ENCODE measurements around the gene TMEM266. TPM values are rescaled to one million over a fixed set of nuclear protein-coding genes. Genes with fewer than 3 reads are reported as not detected.
A peak's percentile ranks its signal among the peaks of the same experiment; 100 is the strongest.
"Not testable (repeated sequence)": the region's sequence is repeated elsewhere in the genome, so short reads cannot be mapped to it uniquely, and the experiment has no call there.

Gene TMEM266, protein sequence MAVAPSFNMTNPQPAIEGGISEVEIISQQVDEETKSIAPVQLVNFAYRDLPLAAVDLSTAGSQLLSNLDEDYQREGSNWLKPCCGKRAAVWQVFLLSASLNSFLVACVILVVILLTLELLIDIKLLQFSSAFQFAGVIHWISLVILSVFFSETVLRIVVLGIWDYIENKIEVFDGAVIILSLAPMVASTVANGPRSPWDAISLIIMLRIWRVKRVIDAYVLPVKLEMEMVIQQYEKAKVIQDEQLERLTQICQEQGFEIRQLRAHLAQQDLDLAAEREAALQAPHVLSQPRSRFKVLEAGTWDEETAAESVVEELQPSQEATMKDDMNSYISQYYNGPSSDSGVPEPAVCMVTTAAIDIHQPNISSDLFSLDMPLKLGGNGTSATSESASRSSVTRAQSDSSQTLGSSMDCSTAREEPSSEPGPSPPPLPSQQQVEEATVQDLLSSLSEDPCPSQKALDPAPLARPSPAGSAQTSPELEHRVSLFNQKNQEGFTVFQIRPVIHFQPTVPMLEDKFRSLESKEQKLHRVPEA
- total RNA-seq (under 1 TPM in 1 of 5 donors, not detected in 4; 0.16 TPM), total RNA-seq (0 to 0.38 (median 0.06) reads per million in 29 experiments)
- total RNA-seq (2013) = not detected

DNA sequence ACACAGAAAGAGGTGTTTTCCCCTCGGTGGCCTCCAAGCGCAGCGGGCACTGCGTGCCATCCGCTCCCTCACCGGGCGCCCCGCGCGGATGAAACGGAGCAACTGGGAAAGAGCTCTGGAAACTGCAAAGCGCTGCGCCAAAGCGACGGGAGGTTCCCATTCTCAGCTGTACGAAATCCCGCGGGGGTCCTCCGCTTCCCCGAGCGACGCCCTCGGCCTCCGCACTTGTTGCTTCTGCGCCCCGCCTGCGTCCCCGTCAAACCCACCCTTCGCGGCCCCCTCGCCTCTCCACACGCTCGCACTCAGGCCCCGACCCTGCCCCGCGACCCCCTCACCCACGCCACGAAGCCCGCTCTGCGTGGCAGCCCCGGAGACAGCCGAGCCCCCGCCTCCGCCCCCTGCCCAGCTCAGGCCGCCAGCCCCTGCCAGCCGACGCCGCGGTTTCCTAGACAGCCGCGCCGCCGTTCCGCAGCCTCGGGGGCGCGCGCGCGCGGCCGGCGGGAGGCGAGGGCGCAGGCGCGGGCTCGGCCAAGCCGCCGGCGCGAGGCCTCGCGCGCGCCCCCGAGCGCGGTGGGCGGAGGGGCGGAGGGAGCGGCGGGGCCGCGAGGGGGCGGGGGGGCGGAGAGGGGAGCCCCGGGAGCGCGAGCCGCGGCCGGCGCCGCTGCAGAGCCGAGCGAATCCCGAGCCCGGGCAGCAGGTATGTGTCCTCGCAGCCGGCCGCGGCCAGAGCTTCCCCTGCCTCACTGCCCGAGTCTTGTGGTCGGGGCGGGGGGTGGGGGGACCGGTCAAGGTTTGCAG is at the start of gene TMEM266:
Gene TMEM266 (plus strand): TSS at position 666 of the 798 bp plus-strand sequence. CDS start 74,279 bp downstream, outside the sequence.
- Histone ChIP-seq H3K4me1 (ENCODE audit: control insufficient read depth in 1 of 2, extremely low read depth in 1 of 2, insufficient read depth in 2 of 2, low read length in 2 of 2) (peaks cover 14 to 18% of the 10 kb centered on the region in 2 experiments), H3K4me3 (ENCODE audit: control insufficient read depth in 1 of 2, extremely low read depth in 1 of 2, low read length in 1 of 2) (peak within 1 kb of the TSS; percentile 39 to 80), H3K27me3 (replicated peaks in 1 of 2; ENCODE audit: control insufficient read depth in 2 of 2, extremely low read depth in 1 of 2, insufficient read depth in 2 of 2, low read length in 1 of 2) (peaks cover 17 to 31% of the 10 kb centered on the region in 2 experiments), H3K27ac (ENCODE audit: low read length) (no peak within 1 kb of the TSS), H3K9me3 (no peaks in the 10 kb centered on the region), H3K36me3 (ENCODE audit: control insufficient read depth in 2 of 2, extremely low read depth in 1 of 2, insufficient read depth in 1 of 2, low read length in 1 of 2) (no peaks in the 10 kb centered on the region)
- no peaks in the 10 kb centered on the region for H3K36me3 Mint-ChIP-seq
- ATAC-seq (replicated peaks in 1 of 4) (peak; percentile 43 to 54 (median 48)), DNase-seq (peak in 10 of 35 experiments; percentile 1 to 46 (median 7))
- ChIA-PET POLR2A (no interaction called here), CTCF (interaction anchor here in 1 of 2 donors (4.5 kb wide), 1 partner anchor 80 kb away, joined by 29 read pairs; no protein-coding TSS in a partner anchor)
- H3K9me3 Mint-ChIP-seq = no peaks in the 10 kb centered on the region
- peak within 1 kb of the TSS; percentile 65 to 82 (median 74) for H3K4me3 Mint-ChIP-seq
- peaks cover 47 to 56% of the 10 kb centered on the region in 2 donors for H3K27me3 Mint-ChIP-seq
- peak within 1 kb of the TSS in 1 of 2 donors; percentile 2 for H3K27ac Mint-ChIP-seq
- peaks cover 21 to 32% (median 23%) of the 10 kb centered on the region in 3 donors for H3K4me1 Mint-ChIP-seq
- WGBS (ENCODE audit: insufficient coverage) = 1% methylated on average over 98 of the region's 107 CpGs

DNA sequence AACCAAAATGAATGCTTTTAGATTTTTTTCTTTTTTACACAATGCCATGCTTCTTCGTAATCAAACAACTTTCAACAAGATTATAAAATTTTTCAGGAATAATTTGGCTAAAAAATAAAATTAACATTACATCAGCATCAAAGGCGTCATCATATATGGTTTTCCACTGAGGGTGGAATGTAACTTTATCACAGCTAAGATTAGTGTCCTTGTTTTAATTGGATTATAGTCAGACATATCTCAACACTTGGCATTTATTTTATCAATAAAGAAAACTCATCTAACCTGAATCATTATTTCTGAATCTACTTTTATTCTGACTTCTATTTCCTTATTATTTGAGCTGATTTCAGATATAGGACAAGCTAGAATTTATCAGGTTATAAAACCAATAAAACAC is 49.2 kb upstream of the TMEM266 start:
- WGBS (ENCODE audit: insufficient coverage) = no CpG with 5 or more reads among the region's 2 CpGs
- POLR2A ChIA-PET = no interaction called here
- CTCF ChIA-PET = no interaction called here

DNA sequence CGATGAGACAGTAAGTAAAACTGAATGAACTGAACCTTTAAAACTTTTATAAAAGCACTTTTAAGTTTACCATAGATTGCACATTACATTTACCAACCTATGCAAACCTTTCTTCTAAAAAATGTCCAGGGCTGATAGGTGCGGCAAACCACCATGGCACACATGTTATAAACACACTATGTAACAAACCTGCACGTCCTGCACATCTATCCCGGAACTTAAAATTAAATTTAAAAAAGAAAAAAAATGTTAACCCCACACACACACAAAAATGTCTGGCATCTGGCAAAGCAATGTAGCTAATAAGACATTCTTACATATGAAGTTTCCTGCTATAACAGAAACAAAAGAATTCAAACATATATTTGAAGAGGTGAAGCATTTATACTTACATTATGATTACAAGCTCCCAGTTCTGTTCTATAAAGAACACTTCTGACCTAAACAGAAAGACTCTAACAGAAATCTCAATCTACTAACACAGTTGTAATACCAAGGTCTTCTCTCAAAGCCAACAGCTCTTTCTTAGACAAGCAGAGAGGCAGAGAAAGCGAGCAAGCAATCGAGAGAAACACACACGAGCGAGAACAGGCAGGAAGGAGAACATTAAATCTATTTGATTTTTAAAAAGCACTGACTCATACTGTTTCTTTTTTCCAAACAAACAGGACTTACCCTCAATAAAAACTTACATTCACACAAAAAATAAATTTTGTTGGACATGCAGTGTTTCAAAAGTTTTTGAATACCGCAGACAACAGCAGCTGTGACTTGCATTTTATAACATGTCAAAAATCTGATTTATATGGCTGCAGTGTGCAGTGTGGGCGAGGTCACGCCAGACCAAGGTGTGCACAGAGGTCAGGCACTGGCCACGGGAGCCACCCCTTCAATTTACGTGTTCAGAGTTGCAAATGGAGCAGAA is 47.9 kb upstream of the TMEM266 start, which contains the start of gene NRG4:
Gene NRG4 (minus strand): TSS at position 798 of the 925 bp plus-strand sequence. CDS start 1,194 bp downstream, outside the sequence.
- Mint-ChIP-seq H3K36me3 (no peaks in the 10 kb centered on the region), H3K9me3 (peaks cover 6% of the 10 kb centered on the region in 3 donors), H3K4me3 (no peak within 1 kb of the TSS), H3K27ac (no peak within 1 kb of the TSS), H3K27me3 (peaks cover 37 to 38% of the 10 kb centered on the region in 2 donors), H3K4me1 (peaks cover 2 to 6% (median 6%) of the 10 kb centered on the region in 3 donors)
- no peak within 1 kb of the TSS for H3K27ac ChIP-seq (ENCODE audit: low read length)
- ATAC-seq (replicated peaks in 1 of 4) (no peak), DNase-seq (no peak)
- no peaks in the 10 kb centered on the region for H3K9me3 ChIP-seq
- WGBS (ENCODE audit: insufficient coverage) = no CpG with 5 or more reads among the region's 13 CpGs
- no peaks in the 10 kb centered on the region for H3K36me3 ChIP-seq (ENCODE audit: control insufficient read depth in 2 of 2, extremely low read depth in 1 of 2, insufficient read depth in 1 of 2, low read length in 1 of 2)
- H3K4me1 ChIP-seq (ENCODE audit: control insufficient read depth in 1 of 2, extremely low read depth in 1 of 2, insufficient read depth in 2 of 2, low read length in 2 of 2) = no peaks in the 10 kb centered on the region
- CTCF ChIA-PET = interaction anchor here in 1 of 2 donors (0.5 kb wide), 1 partner anchor 51 kb away, joined by 3 read pairs; no protein-coding TSS in a partner anchor
- POLR2A ChIA-PET = no interaction called here
- no peak within 1 kb of the TSS for H3K4me3 ChIP-seq (ENCODE audit: control insufficient read depth in 1 of 2, extremely low read depth in 1 of 2, low read length in 1 of 2)
- peaks cover 0 to 3% of the 10 kb centered on the region in 2 experiments for H3K27me3 ChIP-seq (replicated peaks in 1 of 2; ENCODE audit: control insufficient read depth in 2 of 2, extremely low read depth in 1 of 2, insufficient read depth in 2 of 2, low read length in 1 of 2)

More for the DNA sequence above, 49.2 kb upstream of the TMEM266 start:
- Histone ChIP-seq H3K9me3 (no peaks in the 10 kb centered on the region), H3K4me1 (ENCODE audit: control insufficient read depth in 1 of 2, extremely low read depth in 1 of 2, insufficient read depth in 2 of 2, low read length in 2 of 2) (no peaks in the 10 kb centered on the region), H3K4me3 (ENCODE audit: control insufficient read depth in 1 of 2, extremely low read depth in 1 of 2, low read length in 1 of 2) (no peak overlapping the region), H3K36me3 (ENCODE audit: control insufficient read depth in 2 of 2, extremely low read depth in 1 of 2, insufficient read depth in 1 of 2, low read length in 1 of 2) (no peaks in the 10 kb centered on the region), H3K27me3 (replicated peaks in 1 of 2; ENCODE audit: control insufficient read depth in 2 of 2, extremely low read depth in 1 of 2, insufficient read depth in 2 of 2, low read length in 1 of 2) (peaks cover 0 to 3% of the 10 kb centered on the region in 2 experiments), H3K27ac (ENCODE audit: low read length) (no peak overlapping the region)
- Mint-ChIP-seq H3K36me3 (no peaks in the 10 kb centered on the region), H3K9me3 (peaks cover 0 to 6% (median 0%) of the 10 kb centered on the region in 3 donors), H3K4me1 (peaks cover 2 to 6% (median 6%) of the 10 kb centered on the region in 3 donors), H3K27ac (no peak overlapping the region), H3K27me3 (peaks cover 29 to 30% of the 10 kb centered on the region in 2 donors), H3K4me3 (no peak overlapping the region)
- ATAC-seq (replicated peaks in 1 of 4) = no peak
- DNase-seq = no peak

DNA sequence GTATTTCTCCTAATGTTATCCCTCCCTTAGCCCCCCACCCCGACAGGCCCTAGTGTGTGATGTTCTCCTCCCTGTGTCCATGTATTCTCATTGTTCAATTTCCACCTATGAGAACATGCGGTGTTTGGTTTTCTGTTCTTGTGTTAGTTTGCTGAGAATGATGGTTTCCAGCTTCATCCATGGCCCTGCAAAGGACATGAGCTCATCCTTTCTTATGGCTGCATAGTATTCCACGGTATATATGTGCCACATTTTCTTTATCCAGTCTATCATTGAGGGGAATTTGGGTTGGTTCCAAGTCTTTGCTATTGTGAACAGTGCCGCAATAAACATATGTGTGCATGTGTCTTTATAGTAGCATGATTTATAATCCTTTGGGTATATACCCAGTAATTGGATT is 46.3 kb upstream of the TMEM266 start:
- POLR2A ChIA-PET; ATAC-seq (replicated peaks in 1 of 4): not testable (repeated sequence)

DNA sequence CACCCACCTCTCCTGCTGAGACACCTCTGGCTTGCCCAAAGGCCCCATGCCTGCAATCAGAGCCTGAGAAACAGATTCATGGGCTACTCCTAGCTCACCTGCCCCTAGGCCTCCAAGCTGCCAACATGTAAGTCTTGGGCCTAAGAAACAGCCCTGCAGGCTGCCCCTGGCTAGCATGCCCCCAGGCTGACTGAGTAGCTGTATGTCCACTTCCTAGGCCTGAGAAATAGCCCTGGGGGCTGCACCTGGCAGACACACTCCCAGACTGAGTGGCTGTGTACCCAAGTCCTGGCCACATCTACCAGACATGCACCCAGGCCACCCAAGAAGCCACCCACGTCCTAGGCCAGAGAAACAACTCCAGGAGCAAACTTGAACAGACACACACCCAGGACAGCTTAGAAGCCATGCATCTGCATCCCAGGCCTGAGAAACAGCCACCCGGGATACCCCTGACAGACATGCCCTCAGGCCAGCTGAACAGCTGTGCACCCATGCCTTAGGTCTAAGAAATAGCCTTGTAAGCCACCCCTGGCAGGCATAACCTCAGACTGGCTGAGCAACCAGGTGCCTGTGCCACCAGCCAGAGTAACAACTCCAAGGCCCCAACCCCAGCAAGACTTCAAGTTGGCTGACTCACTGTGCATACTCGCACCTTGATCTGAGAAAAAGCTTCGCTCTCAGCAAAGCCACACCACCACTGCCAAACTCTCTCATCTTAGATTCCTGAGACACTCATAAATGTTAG is 35.6 kb upstream of the TMEM266 start:
- POLR2A ChIA-PET = interaction anchor here in 1 of 2 donors (0.6 kb wide), 1 partner anchor 24 kb away, joined by 8 read pairs; no protein-coding TSS in a partner anchor

More for the DNA sequence above, 46.3 kb upstream of the TMEM266 start:
- H3K27ac ChIP-seq (ENCODE audit: low read length); H3K27ac Mint-ChIP-seq; H3K4me1 ChIP-seq (ENCODE audit: control insufficient read depth in 1 of 2, extremely low read depth in 1 of 2, insufficient read depth in 2 of 2, low read length in 2 of 2); H3K27me3 ChIP-seq (replicated peaks in 1 of 2; ENCODE audit: control insufficient read depth in 2 of 2, extremely low read depth in 1 of 2, insufficient read depth in 2 of 2, low read length in 1 of 2); H3K9me3 ChIP-seq; H3K4me1 Mint-ChIP-seq; H3K36me3 ChIP-seq (ENCODE audit: control insufficient read depth in 2 of 2, extremely low read depth in 1 of 2, insufficient read depth in 1 of 2, low read length in 1 of 2); H3K4me3 Mint-ChIP-seq; H3K4me3 ChIP-seq (ENCODE audit: control insufficient read depth in 1 of 2, extremely low read depth in 1 of 2, low read length in 1 of 2); CTCF ChIA-PET; H3K36me3 Mint-ChIP-seq; DNase-seq: not testable (repeated sequence)
- no CpG with 5 or more reads among the region's 4 CpGs for WGBS (ENCODE audit: insufficient coverage)
- H3K27me3 Mint-ChIP-seq = peaks cover 44 to 45% of the 10 kb centered on the region in 2 donors
- H3K9me3 Mint-ChIP-seq = peaks cover 12 to 17% (median 13%) of the 10 kb centered on the region in 3 donors

More for the DNA sequence above, 35.6 kb upstream of the TMEM266 start:
- CTCF ChIA-PET = no interaction called here
- Mint-ChIP-seq H3K27ac (no peak overlapping the region), H3K4me1 (no peaks in the 10 kb centered on the region), H3K9me3 (peaks cover 7 to 16% (median 16%) of the 10 kb centered on the region in 3 donors), H3K27me3 (peaks cover 17 to 33% of the 10 kb centered on the region in 2 donors), H3K36me3 (peaks cover 9% of the 10 kb centered on the region), H3K4me3 (no peak overlapping the region)
- ATAC-seq (replicated peaks in 1 of 4) (no peak), DNase-seq (no peak)
- WGBS (ENCODE audit: insufficient coverage) = 73% methylated on average over 2 of the region's 4 CpGs
- Histone ChIP-seq H3K36me3 (ENCODE audit: control insufficient read depth in 2 of 2, extremely low read depth in 1 of 2, insufficient read depth in 1 of 2, low read length in 1 of 2) (no peaks in the 10 kb centered on the region), H3K9me3 (peaks cover 9% of the 10 kb centered on the region), H3K27me3 (replicated peaks in 1 of 2; ENCODE audit: control insufficient read depth in 2 of 2, extremely low read depth in 1 of 2, insufficient read depth in 2 of 2, low read length in 1 of 2) (peaks cover 0 to 33% of the 10 kb centered on the region in 2 experiments), H3K4me1 (ENCODE audit: control insufficient read depth in 1 of 2, extremely low read depth in 1 of 2, insufficient read depth in 2 of 2, low read length in 2 of 2) (no peaks in the 10 kb centered on the region), H3K27ac (ENCODE audit: low read length) (no peak overlapping the region), H3K4me3 (ENCODE audit: control insufficient read depth in 1 of 2, extremely low read depth in 1 of 2, low read length in 1 of 2) (no peak overlapping the region)
